Erythroblast (primary cell): ENCODE data around the gene BMPR1B.

Experiments
- GATA1 ChIP-seq: IDR thresholded peaks from 2 replicates; pipeline ENCODE4 v1.6.1; 2011; ENCODE audit warnings: low read depth, mild to moderate bottlenecking, control low read depth, low read length, moderate library complexity
- POLR2A ChIP-seq: IDR thresholded peaks from 2 replicates; pipeline ENCODE4 v1.6.1; 2011; ENCODE audit warnings: mild to moderate bottlenecking, low read length

DNA sequence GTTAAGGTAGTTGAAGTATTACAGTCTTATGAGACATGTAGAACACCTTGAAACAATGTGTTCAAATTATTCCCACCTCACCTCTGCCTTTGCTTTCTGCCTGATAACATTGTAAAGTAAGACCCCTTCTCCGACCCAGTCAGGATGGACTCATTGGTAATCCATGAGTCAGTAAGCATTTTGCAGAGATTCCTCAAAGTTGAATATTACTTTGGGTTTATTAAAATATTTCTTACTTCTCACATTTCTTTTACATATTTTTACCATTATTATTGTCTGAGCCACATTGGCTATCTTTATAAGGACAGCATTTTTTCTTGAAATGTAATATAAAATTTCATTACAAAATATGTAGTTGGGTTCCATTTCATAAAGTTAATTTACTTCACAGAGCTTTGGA, 201.6 kb downstream of the BMPR1B start:
- TF ChIP-seq POLR2A = no peak
- no peak for TF ChIP-seq GATA1
